GM12801 (cell line): ENCODE measurements around the gene ATP4B.

Source experiments
- TF ChIP-seq, protein P1 (sequence below): IDR thresholded peaks from one replicate; pipeline ENCODE4 v1.5.1; 2011; ENCODE audit warnings: control low read depth; ENCODE audit not compliant: insufficient read length; ENCODE audit errors: extremely low read depth

The ATP4B gene

DNA sequence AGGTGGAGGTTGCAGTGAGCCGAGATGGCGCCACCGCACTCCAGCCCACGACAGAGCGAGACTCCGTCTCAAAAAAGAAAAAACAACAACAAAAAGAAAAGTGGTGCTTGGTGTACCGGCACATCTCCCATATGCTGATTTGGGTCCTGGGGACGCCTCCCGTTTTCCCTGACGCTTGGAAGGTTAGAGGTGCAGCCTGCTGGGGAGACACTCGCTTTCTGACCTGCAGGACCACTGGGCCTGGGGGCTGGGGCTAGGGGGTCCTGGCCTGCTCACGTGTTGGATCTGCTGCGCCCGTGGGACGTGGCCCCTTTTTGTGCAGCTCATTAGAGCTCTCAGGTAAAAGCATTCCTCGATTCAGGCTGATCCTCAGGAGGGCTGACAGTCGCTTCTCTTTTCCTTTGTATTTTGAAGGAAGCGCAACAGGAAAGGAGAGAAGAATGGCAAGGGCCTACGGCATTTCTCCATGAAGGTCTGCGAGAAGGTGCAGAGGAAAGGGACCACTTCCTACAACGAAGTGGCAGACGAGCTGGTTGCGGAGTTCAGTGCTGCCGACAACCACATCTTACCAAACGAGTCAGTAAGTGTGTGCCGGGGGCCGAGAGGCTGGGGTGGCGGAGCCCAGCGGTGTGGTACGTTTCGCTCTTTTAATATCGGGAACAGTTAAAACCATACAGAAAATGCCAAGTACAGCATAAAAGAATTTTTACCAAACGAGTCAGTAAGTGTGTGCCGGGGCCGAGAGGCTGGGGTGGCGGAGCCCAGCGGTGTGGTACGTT, 25.1 kb downstream of the ATP4B start:
- TF ChIP-seq, protein P1, sequence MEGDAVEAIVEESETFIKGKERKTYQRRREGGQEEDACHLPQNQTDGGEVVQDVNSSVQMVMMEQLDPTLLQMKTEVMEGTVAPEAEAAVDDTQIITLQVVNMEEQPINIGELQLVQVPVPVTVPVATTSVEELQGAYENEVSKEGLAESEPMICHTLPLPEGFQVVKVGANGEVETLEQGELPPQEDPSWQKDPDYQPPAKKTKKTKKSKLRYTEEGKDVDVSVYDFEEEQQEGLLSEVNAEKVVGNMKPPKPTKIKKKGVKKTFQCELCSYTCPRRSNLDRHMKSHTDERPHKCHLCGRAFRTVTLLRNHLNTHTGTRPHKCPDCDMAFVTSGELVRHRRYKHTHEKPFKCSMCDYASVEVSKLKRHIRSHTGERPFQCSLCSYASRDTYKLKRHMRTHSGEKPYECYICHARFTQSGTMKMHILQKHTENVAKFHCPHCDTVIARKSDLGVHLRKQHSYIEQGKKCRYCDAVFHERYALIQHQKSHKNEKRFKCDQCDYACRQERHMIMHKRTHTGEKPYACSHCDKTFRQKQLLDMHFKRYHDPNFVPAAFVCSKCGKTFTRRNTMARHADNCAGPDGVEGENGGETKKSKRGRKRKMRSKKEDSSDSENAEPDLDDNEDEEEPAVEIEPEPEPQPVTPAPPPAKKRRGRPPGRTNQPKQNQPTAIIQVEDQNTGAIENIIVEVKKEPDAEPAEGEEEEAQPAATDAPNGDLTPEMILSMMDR: no peak

DNA sequence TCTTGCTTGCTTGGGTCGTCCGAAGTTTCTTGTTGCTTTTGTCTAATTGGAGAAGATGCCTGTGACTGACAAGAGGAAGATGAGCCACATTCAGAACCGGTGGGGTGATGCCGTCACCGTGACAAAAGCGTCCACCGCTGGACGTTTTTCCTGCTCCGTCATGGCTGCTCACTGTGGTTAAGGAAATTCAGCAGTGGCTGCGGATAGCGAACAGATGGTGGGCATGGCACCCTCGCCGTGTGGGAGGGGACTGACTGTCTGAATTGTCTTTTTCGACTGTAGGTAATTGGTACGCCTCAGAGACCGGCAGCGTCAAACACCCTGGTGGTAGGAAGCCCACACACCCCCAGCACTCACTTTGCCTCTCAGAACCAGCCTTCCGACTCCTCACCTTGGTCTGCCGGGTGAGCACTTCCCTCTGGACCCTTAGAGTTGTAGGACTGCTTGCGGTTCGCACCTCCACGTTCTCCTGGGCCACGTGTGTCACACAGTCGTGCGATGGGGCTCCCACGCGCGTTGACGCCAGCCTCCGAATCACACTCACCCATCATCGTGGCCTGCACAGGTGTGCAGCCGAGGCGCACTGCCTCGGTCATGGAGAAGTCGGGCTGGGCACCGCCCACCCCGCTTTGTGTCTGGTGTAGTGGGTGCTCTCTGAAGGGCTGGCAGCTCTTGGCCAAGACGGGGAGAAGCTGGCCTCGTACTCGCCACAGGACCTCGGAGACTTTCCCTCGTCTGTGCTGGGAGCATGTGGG, 26.5 kb downstream of the ATP4B start:
- TF ChIP-seq, protein P1: no peak

DNA sequence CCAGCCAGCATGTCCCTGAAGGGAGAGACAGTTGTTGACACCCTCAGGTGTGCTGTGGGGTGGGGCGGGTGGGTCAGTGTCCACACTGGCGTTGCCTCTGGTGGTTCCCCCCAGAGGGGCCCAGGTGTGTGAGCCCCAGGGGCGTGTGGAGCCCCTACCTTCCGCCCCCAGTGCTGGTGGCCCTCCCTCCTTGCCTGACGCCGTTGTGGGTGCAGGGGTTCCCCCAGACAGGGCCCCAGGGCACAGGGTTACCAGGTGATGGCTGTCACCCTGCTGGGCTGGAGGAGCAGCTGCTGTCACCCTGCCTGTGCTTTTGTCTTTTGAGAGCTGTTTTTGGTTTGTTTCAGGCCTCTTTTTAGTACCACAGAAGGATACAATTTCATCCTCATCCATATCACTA, 27.2 kb downstream of the ATP4B start:
- TF ChIP-seq, protein P1: no peak

DNA sequence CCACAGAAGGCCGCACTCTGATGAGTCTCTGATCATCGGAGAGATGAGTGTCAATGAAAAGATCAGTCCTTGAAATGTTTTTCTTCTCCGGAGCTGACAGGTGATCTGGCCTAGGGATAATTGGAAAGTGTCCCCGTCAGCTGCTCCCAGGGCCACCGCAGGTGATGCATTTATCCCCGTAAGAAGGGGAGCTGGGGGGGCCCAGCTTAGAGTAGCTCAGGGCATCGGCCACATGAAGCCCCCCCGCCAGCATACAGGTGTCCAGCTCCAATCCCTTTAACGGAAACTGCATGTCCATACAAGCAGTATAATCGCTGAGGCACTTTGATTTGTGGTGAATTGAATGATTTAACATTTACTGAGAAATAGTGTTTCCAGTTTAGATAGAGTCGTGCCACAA, 27.7 kb downstream of the ATP4B start:
- TF ChIP-seq, protein P1: no peak

DNA sequence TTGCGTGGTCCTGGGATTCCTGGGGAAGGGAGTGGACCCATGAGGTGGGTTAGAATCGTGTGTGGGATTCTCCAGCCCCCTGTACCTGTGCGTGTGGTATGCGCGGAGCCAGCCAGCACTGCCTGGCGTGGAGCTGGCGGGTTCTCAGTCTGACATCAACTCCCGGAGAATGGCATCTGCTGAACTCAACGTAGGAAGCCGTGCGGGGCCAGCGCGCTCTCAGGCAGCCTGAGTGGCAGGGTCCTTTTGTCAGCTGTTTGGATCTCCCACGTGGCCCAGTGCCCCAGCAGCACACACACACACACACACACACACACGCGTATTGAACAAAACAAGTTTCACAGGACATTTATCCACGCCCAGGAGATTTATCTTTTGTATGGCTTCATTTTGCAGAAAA, 28.1 kb downstream of the ATP4B start:
- TF ChIP-seq, protein P1: no peak

DNA sequence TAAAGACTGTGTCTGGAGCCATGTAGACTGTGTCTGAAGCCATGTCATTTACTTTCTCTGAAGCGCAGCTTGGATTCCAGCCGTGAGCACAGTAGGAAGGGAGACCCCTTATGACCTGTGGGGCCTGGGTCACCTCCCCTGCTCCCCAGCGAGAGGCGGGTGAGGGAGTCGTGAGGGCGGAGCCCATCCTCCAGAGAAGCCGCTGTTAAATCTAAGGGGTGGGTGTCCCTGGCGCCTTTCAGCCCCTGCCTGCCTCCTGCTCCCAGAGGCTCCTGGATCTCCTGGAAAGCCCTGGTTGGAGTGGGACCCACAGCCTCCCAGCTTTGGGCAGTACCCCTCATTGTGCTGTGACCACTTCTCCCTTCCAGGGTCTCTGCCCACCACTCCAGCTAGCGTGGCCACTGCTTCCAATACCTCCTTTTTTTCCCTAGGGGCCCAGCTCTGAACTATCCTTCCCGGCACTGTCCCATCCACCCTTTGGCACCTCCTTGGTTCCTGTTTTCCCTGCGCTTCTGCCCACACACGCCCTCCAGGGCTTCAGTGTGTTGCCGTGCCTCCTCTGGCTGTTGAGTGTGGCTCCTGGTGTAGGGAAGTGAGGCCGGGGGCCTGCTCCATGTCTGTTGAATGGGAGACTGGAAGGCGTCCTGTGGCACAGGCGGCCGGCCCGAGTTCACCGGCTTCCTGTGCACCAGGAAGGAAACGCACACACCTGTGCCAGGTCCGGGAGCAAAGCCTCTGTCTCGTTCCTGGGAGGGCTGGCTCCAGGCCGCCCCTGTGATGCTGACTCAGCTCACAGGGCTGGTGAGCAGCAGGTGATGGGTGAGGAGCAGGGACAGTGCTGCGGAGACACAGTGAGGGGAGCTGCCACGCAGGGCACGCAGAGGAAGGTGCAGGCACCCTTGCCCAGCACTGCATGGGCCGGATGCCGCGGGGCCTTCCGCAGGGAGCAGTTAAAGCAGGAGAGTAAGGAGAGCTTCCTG, 29.4 kb downstream of the ATP4B start:
- TF ChIP-seq, protein P1: no peak

DNA sequence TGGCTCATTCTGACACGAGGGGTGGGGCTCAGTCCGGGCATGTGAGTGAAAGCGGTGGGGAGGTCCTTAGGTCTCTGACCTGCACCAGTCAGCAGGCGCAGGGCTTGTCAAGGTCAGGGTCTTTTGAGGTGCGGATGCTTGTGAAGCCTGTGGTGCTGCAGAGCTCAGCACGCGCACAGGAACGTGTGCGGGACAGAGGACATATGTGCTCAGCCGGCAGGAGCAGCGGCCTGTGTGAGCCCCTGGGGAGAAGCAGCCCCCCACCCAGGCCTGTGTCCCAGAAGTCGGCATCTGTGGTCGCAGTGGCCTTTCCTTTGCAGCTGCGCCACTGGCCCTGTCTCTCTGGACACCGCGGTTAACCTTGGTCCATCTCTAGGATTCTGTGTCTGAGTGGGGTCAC, 30.9 kb downstream of the ATP4B start:
- TF ChIP-seq, protein P1: no peak
